GM19035 (cell line): ENCODE measurements around the gene BAG3.

Source experiments
- ATAC-seq: cut with Tn5 transposase; IDR thresholded peaks from one replicate; pipeline ENCODE4 v1.9.1; 2021; ENCODE audit not compliant: unreplicated experiment

BAG3 gene

GRCh38 chr10:119725828-119726675 lies 74.9 kb downstream of the BAG3 start, which contains the start of gene INPP5F:
Gene INPP5F (plus strand): TSS chr10:119726050. CDS start chr10:119726263, 213 bp downstream.
- peak; percentile 78 for ATAC-seq

DNA sequence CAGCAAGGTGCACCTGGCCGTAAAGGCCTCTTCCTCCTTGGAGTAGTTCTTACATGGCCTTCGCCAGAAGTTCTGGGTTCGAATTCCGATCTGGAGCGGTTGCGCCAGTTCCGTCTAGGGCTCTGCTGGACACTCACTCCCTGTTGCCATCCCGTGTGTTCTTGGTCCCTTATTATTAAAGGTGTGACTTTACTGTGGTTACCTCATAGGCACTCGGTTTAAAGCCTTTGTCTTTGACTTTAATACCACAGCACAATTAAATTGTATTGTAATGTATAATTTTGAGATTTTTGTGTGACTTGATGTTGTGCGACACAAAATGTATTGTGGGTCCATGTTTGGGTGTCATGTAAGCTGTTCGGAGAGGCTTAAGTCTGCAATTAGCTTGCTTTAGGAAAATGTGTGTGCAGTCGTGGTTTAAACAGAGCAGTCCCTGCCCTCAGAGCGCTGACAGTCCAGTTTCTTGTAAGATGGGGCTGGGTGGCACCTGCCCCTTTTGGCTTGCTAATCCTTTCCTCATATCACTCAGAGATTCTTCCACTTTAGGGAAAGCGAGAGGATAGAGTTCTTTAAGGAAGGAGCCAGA lies 75.6 kb downstream of the BAG3 start:
- ATAC-seq, result no peak
